GM12875 (cell line): ENCODE results near the gene NELL2.

Experiments used
- H3K4me3 ChIP-seq: one replicate; pipeline ENCODE4 v1.5.1; 2011; ENCODE audit warnings: low read depth, low read length, control low read depth
- TF ChIP-seq, protein P1 (sequence below): IDR thresholded peaks from 2 replicates; pipeline ENCODE4 v1.5.1; 2011; ENCODE audit warnings: low read depth, mild to moderate bottlenecking, control low read depth, inconsistent platforms, low read length, moderate library complexity, borderline replicate concordance; ENCODE audit not compliant: insufficient read depth

Gene NELL2

DNA sequence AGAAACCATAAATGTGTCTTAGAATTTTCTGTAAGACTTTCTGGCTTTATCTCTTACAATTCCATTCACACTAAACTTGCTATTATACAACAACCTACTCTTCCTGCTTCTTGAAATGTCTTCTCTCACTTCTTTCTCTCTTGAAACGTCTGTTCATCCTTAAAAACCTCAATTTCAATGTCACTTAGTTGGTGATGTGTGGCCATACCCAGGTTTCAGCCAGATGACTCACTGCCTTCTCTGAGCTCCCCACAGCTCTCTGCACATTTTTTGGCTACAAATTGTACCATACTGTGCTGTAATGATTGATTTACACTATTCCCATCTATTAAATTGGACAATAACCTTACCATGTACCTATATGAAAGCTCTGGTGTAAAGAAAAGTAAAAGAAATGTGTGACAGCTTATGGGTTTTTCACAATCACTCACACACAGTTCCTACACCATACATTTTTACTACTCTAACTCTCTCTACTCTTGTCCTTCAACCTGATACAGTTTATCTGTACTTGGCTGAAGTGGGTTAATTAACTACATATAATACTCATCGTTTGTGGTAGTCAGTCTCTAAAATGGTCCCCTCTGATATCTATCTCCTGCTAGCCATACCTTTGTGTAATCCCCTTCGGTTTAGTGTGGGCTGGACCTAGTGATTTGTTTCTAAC lies 222.1 kb downstream of the NELL2 start:
- TF ChIP-seq, protein P1, sequence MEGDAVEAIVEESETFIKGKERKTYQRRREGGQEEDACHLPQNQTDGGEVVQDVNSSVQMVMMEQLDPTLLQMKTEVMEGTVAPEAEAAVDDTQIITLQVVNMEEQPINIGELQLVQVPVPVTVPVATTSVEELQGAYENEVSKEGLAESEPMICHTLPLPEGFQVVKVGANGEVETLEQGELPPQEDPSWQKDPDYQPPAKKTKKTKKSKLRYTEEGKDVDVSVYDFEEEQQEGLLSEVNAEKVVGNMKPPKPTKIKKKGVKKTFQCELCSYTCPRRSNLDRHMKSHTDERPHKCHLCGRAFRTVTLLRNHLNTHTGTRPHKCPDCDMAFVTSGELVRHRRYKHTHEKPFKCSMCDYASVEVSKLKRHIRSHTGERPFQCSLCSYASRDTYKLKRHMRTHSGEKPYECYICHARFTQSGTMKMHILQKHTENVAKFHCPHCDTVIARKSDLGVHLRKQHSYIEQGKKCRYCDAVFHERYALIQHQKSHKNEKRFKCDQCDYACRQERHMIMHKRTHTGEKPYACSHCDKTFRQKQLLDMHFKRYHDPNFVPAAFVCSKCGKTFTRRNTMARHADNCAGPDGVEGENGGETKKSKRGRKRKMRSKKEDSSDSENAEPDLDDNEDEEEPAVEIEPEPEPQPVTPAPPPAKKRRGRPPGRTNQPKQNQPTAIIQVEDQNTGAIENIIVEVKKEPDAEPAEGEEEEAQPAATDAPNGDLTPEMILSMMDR = no peak
- no peak overlapping the region for H3K4me3 ChIP-seq

DNA sequence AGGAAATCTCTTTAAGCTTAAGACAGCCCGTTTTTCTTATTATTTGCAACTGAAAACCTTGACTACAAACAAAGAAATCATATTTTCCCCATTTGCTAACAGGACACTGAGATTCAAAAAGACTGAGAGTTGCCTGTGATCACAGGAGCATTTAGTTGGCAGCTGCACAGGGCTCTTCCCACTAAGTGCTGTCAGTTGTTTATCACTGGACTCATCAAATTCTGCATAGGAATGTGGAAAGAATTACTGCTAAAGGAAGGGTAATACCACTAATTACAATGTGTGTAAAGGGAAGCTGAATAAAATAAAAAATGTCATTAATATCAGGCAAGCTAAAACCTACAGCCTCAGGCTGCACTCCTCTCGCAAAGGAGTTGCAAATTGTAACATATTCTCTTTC lies 226.4 kb downstream of the NELL2 start:
- TF ChIP-seq, protein P1 = no peak
- no peak overlapping the region for H3K4me3 ChIP-seq

DNA sequence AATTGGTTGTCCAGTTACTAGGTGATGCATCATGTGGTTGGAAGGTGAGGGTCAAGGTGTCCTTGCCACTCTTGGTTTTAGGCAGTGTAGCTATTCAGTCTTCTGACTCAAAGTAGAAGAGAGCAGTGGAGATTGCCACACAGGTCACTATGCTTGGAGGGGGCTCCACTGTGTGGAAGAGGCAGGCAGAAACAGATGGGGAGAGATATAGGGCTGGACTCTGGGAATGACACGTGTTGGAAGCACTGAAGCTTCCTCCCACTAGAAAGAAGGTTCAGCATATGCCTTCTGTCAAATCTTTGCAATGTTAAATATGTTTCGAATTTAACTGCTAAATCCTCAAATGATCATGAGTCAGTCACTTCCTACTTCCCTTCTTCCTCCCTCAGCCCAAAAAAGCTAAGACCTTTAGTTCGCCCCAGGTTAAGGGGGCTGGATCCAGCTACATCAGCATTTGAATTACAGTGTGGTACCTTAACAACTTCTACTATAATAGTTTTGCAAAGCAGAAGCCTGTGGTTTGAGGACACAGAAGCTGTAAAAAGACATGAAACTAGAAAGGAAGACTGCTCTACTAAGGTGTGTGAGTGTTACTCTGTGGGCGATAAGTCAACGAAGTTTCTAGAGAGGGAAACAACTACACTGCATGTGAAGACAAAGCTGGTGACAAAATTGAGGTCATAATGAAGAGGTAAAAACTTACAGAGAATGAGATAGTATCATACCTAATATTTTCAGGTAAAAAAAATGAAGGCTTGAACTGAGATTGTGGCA lies 228.0 kb downstream of the NELL2 start:
- no peak overlapping the region for H3K4me3 ChIP-seq
- TF ChIP-seq, protein P1 = no peak

DNA sequence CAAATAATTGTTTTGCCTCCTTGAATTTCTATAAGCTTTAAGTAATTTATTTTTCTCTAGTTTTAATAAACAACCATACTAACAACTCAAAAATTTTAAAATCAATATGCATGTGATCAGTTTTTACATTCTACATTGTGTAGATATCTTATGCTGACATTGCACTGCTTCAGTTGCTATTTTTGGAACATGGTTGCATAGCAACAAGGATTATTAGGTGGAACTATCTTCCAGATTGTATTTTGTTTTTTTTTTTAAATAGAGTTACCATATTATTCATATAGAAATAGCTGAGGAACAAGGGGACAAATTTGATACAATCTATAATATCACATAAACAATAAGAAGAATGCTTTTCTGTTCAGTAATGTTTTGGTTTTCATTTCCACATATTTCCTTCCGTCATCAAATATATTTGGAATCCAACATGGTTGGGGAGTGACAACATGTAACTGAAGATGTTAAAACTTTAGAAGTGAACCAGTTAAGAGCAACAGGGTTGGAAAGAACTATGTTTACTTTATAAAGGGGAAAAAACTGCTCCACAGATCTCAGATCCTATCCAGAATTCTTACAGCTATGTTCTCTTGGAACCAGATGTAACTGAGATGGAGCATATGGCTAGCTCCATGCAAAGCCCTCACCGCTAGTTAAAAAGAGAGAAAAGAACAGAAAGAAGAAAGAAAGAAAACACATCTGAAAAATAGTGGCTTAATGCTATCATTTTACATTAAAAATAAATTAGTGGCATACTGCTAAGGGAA lies 235.5 kb downstream of the NELL2 start:
- H3K4me3 ChIP-seq = no peak overlapping the region
- TF ChIP-seq, protein P1 = no peak

DNA sequence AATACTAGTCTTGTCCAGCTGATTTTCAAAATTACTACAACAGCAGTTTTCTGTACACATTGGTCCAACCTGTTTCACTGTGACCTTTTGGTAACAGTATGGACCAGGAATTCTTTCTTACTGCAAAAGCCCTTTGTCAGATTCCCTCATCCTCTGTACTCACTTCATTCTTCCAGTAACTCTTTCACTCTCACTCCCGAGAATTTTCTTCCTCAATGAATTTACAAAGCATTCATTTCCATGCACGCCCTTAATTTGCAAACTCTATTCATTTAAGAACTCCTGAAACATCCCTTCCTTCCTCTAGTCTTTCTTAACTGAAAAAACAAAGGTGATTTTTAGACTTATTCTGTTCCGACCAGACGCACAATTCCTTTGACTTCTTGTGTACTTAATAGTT lies 238.2 kb downstream of the NELL2 start:
- TF ChIP-seq, protein P1 = no peak
- no peak overlapping the region for H3K4me3 ChIP-seq

DNA sequence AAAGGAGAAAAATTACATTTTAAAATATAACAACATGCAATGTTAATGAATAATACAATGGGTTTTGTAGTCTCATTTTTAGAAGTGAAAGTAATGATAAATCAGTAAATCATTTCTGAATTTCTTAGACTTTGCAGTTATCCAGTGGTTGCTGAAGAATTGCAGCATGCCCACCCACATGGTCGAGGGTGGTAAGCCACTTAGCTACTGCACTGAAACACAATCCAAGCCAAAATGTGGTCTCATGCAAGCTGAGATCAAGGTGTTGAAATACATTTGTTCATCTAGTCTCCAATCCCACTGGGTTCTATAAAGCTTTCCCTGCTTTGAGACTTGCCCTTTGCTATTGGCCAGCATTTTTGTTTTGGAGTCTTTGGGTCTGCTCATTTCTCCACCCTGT lies 247.9 kb downstream of the NELL2 start:
- H3K4me3 ChIP-seq = no peak overlapping the region
- TF ChIP-seq, protein P1 = no peak
